ENCODE data around the gene HTR4. TPM values are rescaled to one million over a fixed set of nuclear protein-coding genes. Genes with fewer than 3 reads are reported as not detected.

Gene HTR4
- polyA plus RNA-seq, 3 donors = not detected

DNA sequence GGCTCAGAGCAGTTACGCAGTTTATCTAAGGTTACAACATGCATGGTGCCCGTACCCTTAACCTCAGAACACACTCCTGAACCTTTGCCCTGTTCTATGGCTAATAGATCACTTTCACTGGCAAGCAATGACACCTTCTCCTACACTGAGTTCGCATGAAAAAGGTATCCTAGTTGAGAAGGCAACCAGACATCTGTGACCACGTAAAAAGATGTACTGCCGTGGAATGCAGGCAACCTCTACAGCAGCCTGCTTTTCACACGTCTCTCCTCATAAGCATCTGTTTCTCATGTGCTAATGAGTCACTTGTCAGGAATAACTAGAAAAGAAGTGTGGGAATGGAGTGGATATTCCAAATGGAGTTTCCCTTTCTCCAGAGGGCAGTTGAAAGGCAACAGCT, 199.1 kb downstream of the HTR4 start:
- Mint-ChIP-seq H3K4me3 (no peak overlapping the region), H3K27ac (no peak overlapping the region), H3K27me3 (ENCODE audit: low read depth in 3 of 3) (no peaks in the 10 kb centered on the region), H3K4me1 (no peaks in the 10 kb centered on the region), H3K9me3 (no peaks in the 10 kb centered on the region), H3K36me3 (no peaks in the 10 kb centered on the region)
- H3K79me2 ChIP-seq (ENCODE audit: insufficient read depth, low read length) = no peaks in the 10 kb centered on the region
- no peaks in the 10 kb centered on the region for H3K27me3 ChIP-seq (ENCODE audit: control insufficient read depth in 2 of 2, insufficient read depth in 2 of 2, low read length in 2 of 2)
- 89% methylated on average over 5 of the region's 6 CpGs for WGBS (ENCODE audit: insufficient coverage)
- no peaks in the 10 kb centered on the region for H3K36me3 ChIP-seq (replicated peaks in 1 of 2; ENCODE audit: control insufficient read depth in 1 of 2, insufficient read depth in 2 of 2, low read length in 2 of 2)
- H3K9me3 ChIP-seq (replicated peaks in 1 of 2; ENCODE audit: control insufficient read depth in 1 of 2, insufficient read depth in 1 of 2, low read length in 2 of 2) = no peaks in the 10 kb centered on the region
- no peak for TF ChIP-seq CTCF (IDR thresholded peaks at IDR 0.05)
- H3K4me1 ChIP-seq (ENCODE audit: control insufficient read depth in 1 of 2, insufficient read depth in 2 of 2, low read length in 2 of 2) = no peaks in the 10 kb centered on the region
- H4K20me1 ChIP-seq (ENCODE audit: insufficient read depth, low read length) = no peaks in the 10 kb centered on the region
- H3K27ac ChIP-seq (ENCODE audit: low read depth in 1 of 2, low read length in 2 of 2) = no peak overlapping the region
- H3K9ac ChIP-seq (ENCODE audit: insufficient read depth, low read length, poor library complexity, severe bottlenecking) = no peak overlapping the region
- H3K4me2 ChIP-seq (replicated peaks; ENCODE audit: extremely low read depth, low read length, poor library complexity, severe bottlenecking) = no peak overlapping the region
- intact Hi-C loops (cut with micrococcal nuclease) = no loop called here
- DNase-seq = no peak
- H3K4me3 ChIP-seq (replicated peaks in 1 of 3; ENCODE audit: low read depth in 2 of 3, low read length in 3 of 3) = no peak overlapping the region
- no peak overlapping the region for H2AFZ ChIP-seq (ENCODE audit: insufficient read depth, low read depth, low read length, poor library complexity, severe bottlenecking)

DNA sequence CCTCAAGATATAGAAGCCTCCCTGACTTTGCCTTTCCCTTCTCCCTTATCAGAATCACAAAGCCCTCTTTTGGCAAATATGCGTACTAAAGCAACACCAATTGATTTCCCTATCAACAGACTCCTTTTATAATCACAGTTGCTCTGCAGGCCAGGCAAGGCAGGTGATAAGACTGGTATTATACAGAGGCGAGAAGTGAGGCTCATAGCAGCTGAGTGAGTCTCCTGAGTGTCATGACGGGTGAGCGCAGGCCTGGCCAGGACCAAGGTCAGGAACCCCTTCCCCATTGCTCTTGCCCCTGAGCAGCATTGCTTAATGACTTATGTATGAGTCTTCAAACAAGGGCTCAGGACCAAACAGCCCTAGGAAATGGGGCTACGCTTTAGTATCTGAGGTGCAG, 199.8 kb downstream of the HTR4 start:
- no CpG with 5 or more reads among the region's 5 CpGs for WGBS (ENCODE audit: insufficient coverage)
- H3K36me3 ChIP-seq (replicated peaks in 1 of 2; ENCODE audit: control insufficient read depth in 1 of 2, insufficient read depth in 2 of 2, low read length in 2 of 2) = no peaks in the 10 kb centered on the region
- intact Hi-C loops (cut with micrococcal nuclease) = no loop called here
- no peaks in the 10 kb centered on the region for H3K79me2 ChIP-seq (ENCODE audit: insufficient read depth, low read length)
- H3K36me3 Mint-ChIP-seq = no peaks in the 10 kb centered on the region
- no peaks in the 10 kb centered on the region for H3K9me3 ChIP-seq (replicated peaks in 1 of 2; ENCODE audit: control insufficient read depth in 1 of 2, insufficient read depth in 1 of 2, low read length in 2 of 2)
- no peak overlapping the region for H2AFZ ChIP-seq (ENCODE audit: insufficient read depth, low read depth, low read length, poor library complexity, severe bottlenecking)
- no peaks in the 10 kb centered on the region for H3K4me1 ChIP-seq (ENCODE audit: control insufficient read depth in 1 of 2, insufficient read depth in 2 of 2, low read length in 2 of 2)
- H3K27me3 Mint-ChIP-seq (ENCODE audit: low read depth in 3 of 3) = no peaks in the 10 kb centered on the region
- H3K9me3 Mint-ChIP-seq = no peaks in the 10 kb centered on the region
- H4K20me1 ChIP-seq (ENCODE audit: insufficient read depth, low read length) = no peaks in the 10 kb centered on the region
- no peak overlapping the region for H3K4me2 ChIP-seq (replicated peaks; ENCODE audit: extremely low read depth, low read length, poor library complexity, severe bottlenecking)
- H3K27me3 ChIP-seq (ENCODE audit: control insufficient read depth in 2 of 2, insufficient read depth in 2 of 2, low read length in 2 of 2) = no peaks in the 10 kb centered on the region
- H3K27ac Mint-ChIP-seq = no peak overlapping the region
- no peak overlapping the region for H3K4me3 ChIP-seq (replicated peaks in 1 of 3; ENCODE audit: low read depth in 2 of 3, low read length in 3 of 3)
- no peak overlapping the region for H3K4me3 Mint-ChIP-seq
- no peak for DNase-seq
- no peaks in the 10 kb centered on the region for H3K4me1 Mint-ChIP-seq
- H3K9ac ChIP-seq (ENCODE audit: insufficient read depth, low read length, poor library complexity, severe bottlenecking) = no peak overlapping the region
- no peak overlapping the region for H3K27ac ChIP-seq (ENCODE audit: low read depth in 1 of 2, low read length in 2 of 2)
- TF ChIP-seq CTCF (IDR thresholded peaks at IDR 0.05) = no peak
